Ovary (tissue), 3 donors: ENCODE data around the gene KLC1.

Source experiments
- POLR2A ChIP-seq: fragments of 450-650 bp; IDR thresholded peaks from one replicate; pipeline ENCODE4 v1.6.1; 2017; ENCODE audit warnings: antibody characterized with exemption, mild to moderate bottlenecking, moderate library complexity
- TF ChIP-seq, protein P1 (sequence below), 3 donors: fragments of 450-650 bp in 2 of 3; fragments of 200-600 bp in 1 of 3; IDR thresholded peaks; one replicate each; pipeline versions ENCODE4 v1.5.1 to v1.8.0; 2016 to 2022; ENCODE audit warnings: antibody characterized with exemption in 3 of 3, mild to moderate bottlenecking in 1 of 3
- donor health status: DM: no; HTN: no; CAD: no.

DNA sequence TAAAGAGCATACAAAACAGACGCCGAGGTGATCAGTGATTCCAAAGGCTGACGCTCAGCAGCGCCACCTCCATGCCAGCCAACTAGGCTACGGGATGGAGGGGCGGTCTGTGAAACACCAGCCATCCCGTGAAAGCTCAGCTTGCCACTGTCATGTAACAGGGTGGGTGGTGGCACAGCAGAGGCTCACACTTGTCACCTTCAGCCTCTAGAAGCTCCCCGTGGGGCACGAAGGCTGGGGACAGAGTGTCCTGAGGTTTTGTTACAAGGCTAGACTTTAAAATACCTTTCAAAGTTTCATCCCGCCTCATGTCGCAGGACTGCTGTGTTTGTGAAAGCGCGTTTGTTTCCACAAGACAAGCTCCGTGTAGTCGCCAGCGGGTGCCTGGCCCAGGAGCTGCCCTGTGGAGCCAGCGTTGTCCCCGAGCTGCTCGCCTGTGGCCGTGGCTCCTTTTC lies 65.6 kb downstream of the KLC1 start:
- TF ChIP-seq, protein P1, sequence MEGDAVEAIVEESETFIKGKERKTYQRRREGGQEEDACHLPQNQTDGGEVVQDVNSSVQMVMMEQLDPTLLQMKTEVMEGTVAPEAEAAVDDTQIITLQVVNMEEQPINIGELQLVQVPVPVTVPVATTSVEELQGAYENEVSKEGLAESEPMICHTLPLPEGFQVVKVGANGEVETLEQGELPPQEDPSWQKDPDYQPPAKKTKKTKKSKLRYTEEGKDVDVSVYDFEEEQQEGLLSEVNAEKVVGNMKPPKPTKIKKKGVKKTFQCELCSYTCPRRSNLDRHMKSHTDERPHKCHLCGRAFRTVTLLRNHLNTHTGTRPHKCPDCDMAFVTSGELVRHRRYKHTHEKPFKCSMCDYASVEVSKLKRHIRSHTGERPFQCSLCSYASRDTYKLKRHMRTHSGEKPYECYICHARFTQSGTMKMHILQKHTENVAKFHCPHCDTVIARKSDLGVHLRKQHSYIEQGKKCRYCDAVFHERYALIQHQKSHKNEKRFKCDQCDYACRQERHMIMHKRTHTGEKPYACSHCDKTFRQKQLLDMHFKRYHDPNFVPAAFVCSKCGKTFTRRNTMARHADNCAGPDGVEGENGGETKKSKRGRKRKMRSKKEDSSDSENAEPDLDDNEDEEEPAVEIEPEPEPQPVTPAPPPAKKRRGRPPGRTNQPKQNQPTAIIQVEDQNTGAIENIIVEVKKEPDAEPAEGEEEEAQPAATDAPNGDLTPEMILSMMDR (IDR thresholded peaks at IDR 0.05) = no peak
- TF ChIP-seq POLR2A = no peak
